HG03342 (cell line): ENCODE results near the gene FRMD4A.
A peak's percentile ranks its signal among the peaks of the same experiment; 100 is the strongest.
"Not testable (repeated sequence)": the region's sequence is repeated elsewhere in the genome, so short reads cannot be mapped to it uniquely, and the experiment has no call there.

ENCODE experiments used
- ATAC-seq: cut with Tn5 transposase; IDR thresholded peaks from one replicate; pipeline ENCODE4 v1.9.1; 2021; ENCODE audit warnings: mild to moderate bottlenecking, moderate library complexity; ENCODE audit not compliant: unreplicated experiment

FRMD4A gene

GRCh38 chr10:13715596-13715995 lies 615.1 kb downstream of the FRMD4A start:
- ATAC-seq: not testable (repeated sequence)

DNA sequence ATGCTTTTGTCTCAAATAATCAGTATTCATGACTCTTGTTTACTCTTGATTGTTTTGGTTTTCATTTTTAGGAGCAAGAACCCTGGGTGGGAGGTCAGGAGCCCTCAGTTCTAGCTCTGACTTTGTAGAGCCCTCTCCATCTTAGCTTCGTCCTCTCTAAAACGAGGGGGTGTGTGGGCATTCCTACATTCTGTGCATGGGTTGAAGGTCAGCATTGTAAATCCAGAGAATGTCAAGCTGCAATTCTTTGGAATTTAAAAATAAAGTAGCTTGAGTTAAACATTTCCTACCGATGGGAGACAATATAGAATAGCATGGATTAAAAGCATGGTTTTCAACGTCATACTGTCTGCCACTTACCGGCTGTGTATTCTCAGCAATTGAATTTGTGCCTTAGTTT lies 615.6 kb downstream of the FRMD4A start:
- ATAC-seq: no peak

DNA sequence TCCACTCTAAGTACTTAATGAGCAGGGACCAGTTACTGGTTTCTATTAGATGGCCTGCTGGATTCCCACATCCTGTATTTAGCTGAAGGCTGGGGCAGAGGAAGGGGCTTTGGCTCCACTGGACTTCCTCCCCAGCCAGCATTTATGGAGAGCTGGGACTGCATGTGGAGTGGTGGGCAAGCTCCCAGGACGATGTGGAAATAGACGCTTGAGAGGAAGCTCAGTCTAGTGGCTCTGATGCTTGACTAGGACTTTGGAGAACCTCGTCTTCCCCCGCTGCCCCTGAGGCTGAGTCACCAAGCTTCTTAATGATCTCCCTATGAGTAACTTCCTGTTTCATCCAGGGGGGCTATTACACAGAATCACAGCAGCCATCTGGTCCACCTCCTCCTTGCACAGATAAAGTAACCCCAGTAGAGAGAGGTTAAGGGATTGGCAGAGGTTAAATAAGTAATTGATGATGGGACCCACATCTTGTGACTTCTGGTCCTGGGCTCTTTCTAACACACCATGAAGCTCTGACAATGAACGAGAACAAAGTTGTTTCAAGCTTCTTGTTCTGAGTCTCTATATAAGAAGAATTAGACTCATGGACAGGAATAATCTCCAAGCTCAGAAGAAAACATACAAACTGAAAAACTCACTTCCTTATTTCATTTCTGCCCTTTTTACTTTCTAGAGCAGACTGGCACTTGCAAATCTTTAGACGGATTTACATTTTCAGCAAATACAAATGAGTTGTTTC lies 617.7 kb downstream of the FRMD4A start:
- ATAC-seq: peak; percentile 85

DNA sequence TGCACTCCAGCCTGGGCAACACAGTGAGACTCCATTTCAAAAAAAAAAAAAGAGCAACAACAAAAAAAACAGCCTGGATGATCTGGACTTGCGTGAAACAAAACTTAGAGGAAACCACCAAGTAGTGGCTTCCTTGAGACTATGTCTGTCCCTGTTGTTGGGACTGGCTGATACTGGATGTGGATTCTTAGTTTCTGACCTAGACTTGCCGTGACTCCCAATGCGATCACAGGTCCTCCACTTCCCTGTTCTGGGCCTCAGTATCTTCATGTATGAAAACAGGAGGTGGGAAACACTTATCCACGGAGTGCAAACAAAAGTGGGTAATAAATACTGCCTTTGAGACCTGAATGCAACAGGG lies 618.3 kb downstream of the FRMD4A start:
- ATAC-seq: no peak

DNA sequence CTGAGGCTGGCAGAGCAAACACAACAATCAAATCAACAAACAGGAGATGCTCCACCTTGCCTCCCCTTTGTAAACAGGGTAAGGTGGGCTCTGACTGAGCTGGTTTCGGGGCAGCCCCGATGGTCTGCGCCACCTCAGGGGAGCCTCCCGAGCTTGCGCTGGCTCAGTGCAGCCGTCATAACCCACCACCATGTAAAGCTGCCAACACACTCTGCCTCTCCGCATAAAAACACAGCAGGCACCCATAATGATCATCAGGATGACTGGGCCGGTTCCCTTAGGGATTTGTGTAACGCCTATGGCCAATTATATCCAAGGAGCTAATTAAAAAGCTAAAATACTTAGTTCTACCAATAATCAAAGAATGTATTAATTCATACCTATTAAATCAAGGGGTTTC lies 619.4 kb downstream of the FRMD4A start:
- no peak for ATAC-seq

DNA sequence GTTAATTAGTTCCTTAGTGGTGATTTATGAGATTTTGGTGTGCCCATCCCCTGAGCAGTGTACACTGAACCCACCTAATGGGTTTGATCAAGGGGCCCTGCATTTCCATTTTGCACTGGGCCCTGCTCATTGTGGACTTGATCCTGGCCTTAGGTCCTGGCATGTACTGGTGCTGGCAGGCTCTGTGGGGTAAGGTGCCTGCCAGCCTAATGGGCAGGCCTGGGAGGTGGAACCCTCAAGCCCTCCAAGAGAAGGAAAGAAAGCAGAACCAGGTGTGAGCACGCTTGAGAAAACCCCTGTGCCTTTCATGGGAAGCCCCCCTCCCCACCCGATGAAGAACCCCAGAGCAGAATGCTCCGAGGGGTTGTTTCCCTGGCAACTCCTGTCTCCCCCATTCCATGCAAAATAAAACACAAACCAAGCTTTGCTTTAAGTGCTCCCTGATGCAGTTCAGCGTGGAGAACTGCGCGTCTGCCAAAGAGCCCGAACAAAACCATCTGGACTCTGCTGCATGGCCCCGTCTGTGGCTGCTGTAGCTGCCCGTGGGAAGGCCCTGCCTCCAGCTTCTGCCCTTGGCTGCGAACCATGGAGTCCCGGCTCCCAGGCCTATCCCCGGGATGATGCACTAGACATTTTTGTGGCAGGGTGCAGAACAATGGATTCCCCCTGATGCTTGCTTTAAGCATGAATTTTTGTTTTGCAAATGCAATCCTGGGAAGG lies 620.6 kb downstream of the FRMD4A start:
- ATAC-seq: no peak

- ATAC-seq: no peak
Observed at GRCh38 chr10:13708256-13708990, 622.3 kb downstream of the FRMD4A start.

DNA sequence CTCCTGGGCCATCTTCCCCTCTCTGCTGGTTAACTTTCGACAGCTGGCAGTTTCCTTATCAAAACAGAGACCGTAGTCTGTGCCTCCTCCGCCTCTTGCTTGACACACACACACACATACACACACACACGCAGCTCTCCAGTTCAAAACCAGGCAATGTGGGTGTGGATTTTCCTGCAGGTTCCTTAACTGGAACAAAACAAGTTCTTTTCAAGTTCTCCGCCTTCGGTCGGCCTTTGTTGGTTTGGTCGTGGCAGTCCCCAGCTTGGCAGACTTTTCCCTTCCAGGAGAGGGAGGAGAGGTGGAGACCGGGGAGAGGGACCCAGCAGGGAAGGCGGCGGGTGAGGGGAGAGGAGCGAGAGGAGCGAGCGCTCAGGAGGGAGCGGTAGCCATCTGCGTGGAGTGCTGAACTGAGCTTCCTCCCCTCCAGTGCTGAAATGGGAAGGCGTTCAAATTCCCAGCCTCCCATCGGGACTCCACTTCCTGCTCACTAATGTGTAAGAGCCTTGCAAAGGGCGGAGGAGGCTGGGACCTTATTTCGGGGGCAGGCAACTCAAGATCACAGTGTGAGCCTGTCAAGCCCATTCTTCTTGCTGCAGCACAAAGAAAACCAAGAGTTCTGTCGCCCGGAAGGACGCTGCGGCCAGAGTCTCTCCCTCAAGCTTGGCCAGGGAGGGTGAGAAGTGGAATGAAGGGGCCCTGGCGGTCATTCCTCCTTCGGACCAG lies 623.4 kb downstream of the FRMD4A start:
- ATAC-seq: peak; percentile 52

DNA sequence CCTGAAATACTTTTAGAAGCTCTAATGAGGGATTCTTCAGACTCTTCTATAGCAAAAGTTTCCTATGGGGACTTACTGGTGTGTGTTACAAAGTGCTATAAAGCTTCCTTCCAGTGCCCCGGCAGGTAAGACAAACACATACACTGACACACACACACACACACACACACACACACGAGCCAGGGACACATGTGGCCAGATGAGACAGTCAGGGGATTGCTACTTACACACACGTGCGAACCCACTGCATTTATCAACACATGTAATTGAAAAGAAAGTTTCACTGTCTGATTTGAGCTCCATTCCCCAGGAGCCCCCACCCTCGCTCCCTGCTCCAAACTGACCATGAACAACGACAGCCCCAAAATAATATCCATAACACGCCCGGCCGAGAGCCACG lies 624.1 kb downstream of the FRMD4A start:
- no peak for ATAC-seq

DNA sequence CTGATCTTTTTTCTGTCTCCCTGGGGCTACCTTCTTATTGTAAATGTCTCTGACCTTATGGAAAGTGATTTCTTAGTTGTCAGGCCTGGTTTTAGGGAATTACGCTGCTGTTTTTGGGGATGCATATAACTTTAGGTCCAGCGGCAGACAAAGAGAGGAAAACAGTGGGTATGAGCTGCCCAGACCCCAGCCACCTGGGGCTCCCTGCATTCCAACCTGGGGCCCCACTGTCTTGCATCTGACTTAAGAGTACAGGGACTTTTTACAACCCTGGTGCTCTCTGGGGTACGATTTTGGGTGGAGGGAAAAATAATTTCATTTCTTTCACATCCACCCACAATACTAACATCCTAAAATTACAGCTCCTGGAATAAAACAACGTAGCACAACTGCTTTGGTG lies 624.5 kb downstream of the FRMD4A start:
- no peak for ATAC-seq

DNA sequence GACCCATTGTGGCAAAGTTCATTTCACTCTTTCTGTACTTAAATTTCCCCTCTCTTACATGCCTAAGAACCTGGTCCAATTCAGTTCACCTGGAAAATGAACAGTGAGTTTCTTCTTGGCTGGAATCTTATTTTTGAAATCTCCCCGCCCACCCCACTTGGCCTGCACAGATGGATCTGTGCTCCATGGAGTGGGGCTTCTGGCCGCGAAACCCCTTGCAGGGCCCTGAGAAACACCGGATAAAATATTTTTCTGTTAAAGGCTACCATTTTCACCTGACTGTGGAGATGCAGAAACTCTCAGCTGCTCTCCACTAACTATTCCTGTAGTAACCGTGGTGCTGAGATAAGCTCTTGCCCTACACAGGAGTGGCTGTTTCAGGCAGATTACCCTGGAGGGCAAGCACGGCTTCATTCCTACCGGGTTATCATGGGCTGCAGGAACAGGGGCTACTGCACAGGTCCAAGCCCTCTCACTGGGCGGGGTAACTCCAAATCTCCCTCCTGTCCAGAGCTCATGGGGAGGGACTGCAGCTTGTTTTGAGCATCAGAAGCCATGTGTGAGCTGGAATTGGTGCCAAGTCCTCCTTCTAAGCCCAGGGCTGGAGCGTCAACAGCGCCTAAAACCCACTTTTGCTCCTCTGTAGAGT lies 625.1 kb downstream of the FRMD4A start:
- ATAC-seq: no peak

- ATAC-seq: no peak
Observed at GRCh38 chr10:13704964-13705363, 625.8 kb downstream of the FRMD4A start.

GRCh38 chr10:13703997-13704536 lies 626.7 kb downstream of the FRMD4A start:
- no peak for ATAC-seq

GRCh38 chr10:13703101-13703818 lies 627.5 kb downstream of the FRMD4A start:
- no peak for ATAC-seq

DNA sequence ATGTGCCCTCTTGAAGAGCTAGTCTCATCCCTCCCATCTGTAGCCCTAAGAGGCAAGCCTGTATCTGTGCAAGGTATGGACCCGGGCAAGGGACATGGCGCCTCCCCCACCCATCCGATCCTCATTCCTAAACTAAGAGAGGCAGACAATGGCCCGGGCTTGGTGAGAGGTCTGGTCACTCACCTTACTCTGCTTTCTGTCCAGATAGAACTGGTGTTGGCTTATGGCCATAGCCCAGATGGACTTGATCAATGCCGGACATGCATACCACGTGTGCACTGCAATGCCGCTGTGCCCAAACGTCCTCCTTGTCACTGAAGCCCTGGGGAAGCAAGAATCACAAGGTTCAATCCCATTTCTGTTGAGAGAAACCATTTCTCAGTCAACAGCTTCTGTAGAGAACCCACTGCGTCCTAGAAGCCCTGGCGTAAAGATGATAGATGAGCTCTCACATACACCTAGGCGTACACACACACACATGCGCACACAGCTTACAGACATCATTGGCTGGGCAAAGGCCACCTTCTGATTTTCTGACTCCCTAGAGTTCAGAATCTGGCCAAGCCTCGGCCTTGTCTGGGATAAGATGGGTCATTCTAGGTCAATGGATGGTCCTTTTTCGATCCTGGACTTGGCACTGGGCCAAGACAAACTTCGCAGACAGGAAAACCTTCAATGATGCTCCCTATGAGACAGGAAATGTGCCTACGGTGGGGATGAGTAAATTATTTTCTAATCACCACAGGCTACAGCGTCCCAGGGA lies 629.4 kb downstream of the FRMD4A start:
- no peak for ATAC-seq

GRCh38 chr10:13700473-13701144 lies 630.1 kb downstream of the FRMD4A start:
- no peak for ATAC-seq

DNA sequence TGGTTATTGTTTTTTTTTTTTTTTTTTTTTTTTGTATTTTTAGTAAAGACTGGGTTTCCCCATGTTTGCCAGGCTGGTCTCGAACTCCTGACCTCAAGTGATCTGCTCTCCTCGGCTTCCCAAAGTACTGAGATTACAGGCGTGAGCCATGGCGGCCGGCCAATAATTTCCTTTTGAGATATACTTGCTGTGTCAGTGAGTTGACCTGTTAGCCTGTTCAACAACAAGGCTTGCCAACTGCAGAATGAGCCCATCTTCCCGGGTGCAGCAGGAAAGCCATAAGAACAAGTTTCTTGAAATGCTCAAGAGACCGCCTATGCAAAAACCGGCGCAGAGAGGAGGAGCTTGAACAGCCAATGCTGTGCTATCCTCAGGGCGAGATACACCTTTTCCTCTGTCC lies 631.5 kb downstream of the FRMD4A start:
- no peak for ATAC-seq

GRCh38 chr10:13698217-13698616 lies 632.5 kb downstream of the FRMD4A start:
- no peak for ATAC-seq

DNA sequence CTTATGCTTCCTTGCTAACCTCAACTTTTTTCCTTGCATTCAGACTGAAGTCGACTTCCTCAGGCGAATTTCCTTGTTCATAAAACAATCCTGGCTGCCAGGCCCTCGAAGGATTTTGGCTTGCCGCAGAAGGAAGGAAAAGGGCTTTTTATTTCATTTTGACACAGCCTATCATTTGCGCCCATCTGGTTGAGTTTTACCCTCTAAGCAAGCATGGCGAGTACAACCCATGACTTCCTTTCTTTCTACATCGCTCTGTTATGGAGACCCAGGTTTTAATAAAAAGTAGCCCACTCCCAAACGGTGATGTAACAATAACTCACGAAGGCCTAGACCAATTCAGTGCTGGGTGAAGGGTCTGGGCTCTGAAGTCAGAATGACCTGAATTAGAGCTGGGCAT lies 634.7 kb downstream of the FRMD4A start:
- no peak for ATAC-seq
